HCT116 (cell line): ENCODE results near the gene NKPD1. TPM values are rescaled to one million over a fixed set of nuclear protein-coding genes. Genes with fewer than 3 reads are reported as not detected.

ENCODE experiments used
- ATAC-seq: fragments of 200-7000 bp; cut with Tn5 transposase; 2 replicates; pipeline ENCODE4 v1.9.1; 2020; ENCODE audit warnings: mild to moderate bottlenecking, moderate library complexity
- BruUV-seq: library from RNA; stranded (reverse); fragments of 400-500 nt; replicated peaks from 2 replicates; lab custom pipeline; 2021; lab: Mats Ljungman, UMichigan
- CTCF ChIA-PET: fragments of 300-600 bp; sonication (Branson Sonifier 250); formaldehyde crosslinking; loops from one replicate; lab custom pipeline; 2021; ENCODE audit warnings: antibody characterized with exemption; lab: Charles Lee
- POLR2A ChIA-PET: fragments of 300-600, 350-600 bp; sonication (Branson Sonifier 250); formaldehyde crosslinking; loops from one replicate; lab custom pipeline; 2021; ENCODE audit warnings: antibody characterized with exemption; lab: Charles Lee
- RAD21 ChIA-PET, 2 experiments: fragments of 300-600 bp; sonication (Branson Sonifier 250); formaldehyde crosslinking; loops; one replicate each; lab custom pipeline; 2023; ENCODE audit warnings: low total read pairs in 2 of 2; ENCODE audit not compliant: uncharacterized antibody in 2 of 2, unreplicated experiment in 2 of 2, low non-redundant PET in 1 of 2; lab: Charles Lee
- DNase-seq: peaks from one replicate; pipeline ENCODE4 v3.0.0-alpha.2; 2010; ENCODE audit warnings: low read depth, low spot score
- H2AFZ ChIP-seq: fragments of 200-600 bp; shearing (Covaris generic), sonication (generic); 2 replicates; pipeline ENCODE4 v1.6.1; 2017; ENCODE audit warnings: low read depth, mixed run types, mixed read lengths, antibody characterized with exemption, low read length; ENCODE audit not compliant: poor library complexity, severe bottlenecking
- H3K27ac ChIP-seq: 2 replicates; pipeline ENCODE4 v1.5.1; 2012; ENCODE audit warnings: low read depth, low read length
- H3K27me3 ChIP-seq: fragments of 200-600 bp; sonication (generic); 2 replicates; pipeline ENCODE4 v1.6.1; 2016; ENCODE audit warnings: mixed run types, low read length, mixed read lengths; ENCODE audit not compliant: insufficient read depth
- H3K36me3 ChIP-seq, 2 experiments: fragments of 200-500 bp in 1 of 2; fragments of 200-600 bp in 1 of 2; sonication (Bioruptor generic) in 1 of 2; sonication (generic) in 1 of 2; 2 replicates each; pipeline versions ENCODE4 v1.5.1 to v1.6.1; 2014 to 2016; ENCODE audit warnings: low read length in 2 of 2, inconsistent platforms in 1 of 2, mixed read lengths in 1 of 2, mixed run types in 1 of 2; ENCODE audit not compliant: insufficient read depth in 2 of 2, control insufficient read depth in 1 of 2
- H3K4me1 ChIP-seq, 2 experiments: fragments of 200-600 bp in 1 of 2; sonication (generic) in 1 of 2; 2 replicates each; pipeline versions ENCODE4 v1.5.1 to v1.6.1; 2012 to 2017; ENCODE audit warnings: low read length in 2 of 2, inconsistent platforms in 1 of 2, mild to moderate bottlenecking in 1 of 2, mixed read lengths in 1 of 2, mixed run types in 1 of 2, moderate library complexity in 1 of 2; ENCODE audit not compliant: insufficient read depth in 2 of 2, control insufficient read depth in 1 of 2
- H3K4me2 ChIP-seq: fragments of 200-600 bp; sonication (generic); 2 replicates; pipeline ENCODE4 v1.6.1; 2017; ENCODE audit warnings: mixed run types, low read length, mixed read lengths
- H3K4me3 ChIP-seq, 2 experiments: fragments of 200-600 bp in 1 of 2; sonication (generic) in 1 of 2; replicated peaks in 1 of 2; 2 replicates each; pipeline ENCODE4 v1.5.1; 2011 to 2016; ENCODE audit warnings: low read length in 2 of 2, control low read depth in 1 of 2, low read depth in 1 of 2, mild to moderate bottlenecking in 1 of 2, mixed read lengths in 1 of 2, mixed run types in 1 of 2
- H3K79me2 ChIP-seq: fragments of 200-600 bp; sonication (generic); 2 replicates; pipeline ENCODE4 v1.6.1; 2017; ENCODE audit warnings: mild to moderate bottlenecking, mixed run types, low read length, moderate library complexity, mixed read lengths; ENCODE audit not compliant: insufficient read depth
- H3K9ac ChIP-seq: fragments of 200-600 bp; sonication (generic); 2 replicates; pipeline ENCODE4 v1.6.1; 2016; ENCODE audit warnings: low read length, mixed read lengths
- H3K9me2 ChIP-seq: fragments of 200-600 bp; sonication (generic), shearing (Covaris generic); 2 replicates; pipeline ENCODE4 v1.6.1; 2017; ENCODE audit warnings: mixed run types, mild to moderate bottlenecking, moderate library complexity; ENCODE audit not compliant: insufficient read depth
- H3K9me3 ChIP-seq, 2 experiments: fragments of 200-500 bp in 1 of 2; fragments of 200-600 bp in 1 of 2; sonication (Bioruptor generic) in 1 of 2; sonication (generic) in 1 of 2; 2 replicates each; pipeline ENCODE4 v1.6.1; 2014 to 2017; ENCODE audit warnings: low read length in 2 of 2, mixed read lengths in 2 of 2, inconsistent platforms in 1 of 2, low read depth in 1 of 2, mild to moderate bottlenecking in 1 of 2, mixed run types in 1 of 2, moderate library complexity in 1 of 2; ENCODE audit not compliant: control insufficient read depth in 1 of 2, insufficient read depth in 1 of 2
- H4K20me1 ChIP-seq: fragments of 200-600 bp; sonication (generic), shearing (Covaris generic); 2 replicates; pipeline ENCODE4 v1.6.1; 2017; ENCODE audit warnings: mixed run types, mild to moderate bottlenecking, moderate library complexity; ENCODE audit not compliant: insufficient read depth
- CBX3 ChIP-seq: IDR thresholded peaks from 2 replicates; pipeline ENCODE4 v1.6.1; 2012; ENCODE audit warnings: low read depth
- CEBPB ChIP-seq: IDR thresholded peaks from 2 replicates; pipeline ENCODE4 v1.6.1; 2012; ENCODE audit warnings: low read depth
- CTCF ChIP-seq, 3 experiments: fragments of 200-600 bp in 1 of 3; sonication (generic) in 1 of 3; IDR thresholded peaks in 2 of 3; conservative IDR thresholded peaks in 1 of 3; 2 replicates each; pipeline ENCODE4 v1.5.1; 2012 to 2017; ENCODE audit warnings: low read depth in 2 of 3, low read length in 2 of 3, antibody characterized with exemption in 1 of 3, borderline replicate concordance in 1 of 3, control low read depth in 1 of 3, mild to moderate bottlenecking in 1 of 3, mixed read lengths in 1 of 3, mixed run types in 1 of 3, moderate library complexity in 1 of 3; ENCODE audit not compliant: insufficient read depth in 1 of 3
- EGR1 ChIP-seq: IDR thresholded peaks from 2 replicates; pipeline ENCODE4 v1.6.1; 2012; ENCODE audit warnings: low read depth
- ELF1 ChIP-seq: IDR thresholded peaks from 2 replicates; pipeline ENCODE4 v1.6.1; 2012; ENCODE audit warnings: low read depth, borderline replicate concordance
- EZH2 ChIP-seq: fragments of 200-600 bp; sonication (generic); IDR thresholded peaks from 2 replicates; pipeline ENCODE4 v1.6.1; 2017; ENCODE audit warnings: antibody characterized with exemption, mixed run types
- EZH2phosphoT487 ChIP-seq: fragments of 200-600 bp; IDR thresholded peaks from 2 replicates; pipeline ENCODE4 v1.6.1; 2018; ENCODE audit warnings: antibody characterized with exemption, borderline replicate concordance
- FOSL1 ChIP-seq: IDR thresholded peaks from 2 replicates; pipeline ENCODE4 v1.6.1; 2012; ENCODE audit warnings: low read depth
- POLR2A ChIP-seq: IDR thresholded peaks from 2 replicates; pipeline ENCODE4 v1.7.0; 2011; ENCODE audit warnings: borderline replicate concordance; ENCODE audit not compliant: insufficient read depth, insufficient read length; ENCODE audit errors: extremely low read depth
- POLR2AphosphoS5 ChIP-seq: IDR thresholded peaks from 2 replicates; pipeline ENCODE4 v1.6.1; 2011; ENCODE audit warnings: mild to moderate bottlenecking, low read depth, low read length, moderate library complexity
- RAD21 ChIP-seq: IDR thresholded peaks from 2 replicates; pipeline ENCODE4 v1.6.1; 2012; ENCODE audit warnings: low read depth, mild to moderate bottlenecking
- SIN3A ChIP-seq: IDR thresholded peaks from 2 replicates; pipeline ENCODE4 v1.6.1; 2012; ENCODE audit warnings: low read depth
- SP1 ChIP-seq: IDR thresholded peaks from 2 replicates; pipeline ENCODE4 v1.6.1; 2012; ENCODE audit warnings: low read depth
- SRF ChIP-seq: IDR thresholded peaks from 2 replicates; pipeline ENCODE4 v1.6.1; 2012; ENCODE audit warnings: low read depth
- TCF7L2 ChIP-seq: IDR thresholded peaks from 2 replicates; pipeline ENCODE4 v1.7.0; 2011; ENCODE audit warnings: borderline replicate concordance, inconsistent platforms; ENCODE audit not compliant: insufficient read depth, insufficient read length; ENCODE audit errors: extremely low read depth
- YY1 ChIP-seq: IDR thresholded peaks from 2 replicates; pipeline ENCODE4 v1.6.1; 2011; ENCODE audit warnings: low read length, low read depth, moderate library complexity, mild to moderate bottlenecking; ENCODE audit not compliant: insufficient replicate concordance; ENCODE audit errors: extremely low read depth
- ZBTB33 ChIP-seq: IDR thresholded peaks from 2 replicates; pipeline ENCODE4 v1.6.1; 2011; ENCODE audit warnings: mild to moderate bottlenecking, low read length, moderate library complexity; ENCODE audit not compliant: insufficient replicate concordance; ENCODE audit errors: extremely low read depth
- ZFX ChIP-seq: fragments of 450-650 bp; IDR thresholded peaks from 2 replicates; pipeline ENCODE4 v1.6.1; 2017
- ZNF274 ChIP-seq: fragments of 200-500 bp; sonication (Bioruptor generic); IDR thresholded peaks from 2 replicates; pipeline ENCODE4 v1.6.1; 2014; ENCODE audit warnings: mild to moderate bottlenecking, low read depth, low read length, inconsistent platforms
- intact Hi-C: fragments of 100-400 bp; cut with micrococcal nuclease; formaldehyde crosslinking; loops from 2 replicates; pipeline ENCODE4 v1.10.0; 2022
- total RNA-seq: library from RNA; stranded (reverse); gene quantifications from one replicate; pipeline ENCODE4 v1.2.1, GENCODE V29; 2021; ENCODE audit not compliant: unreplicated experiment
- TF ChIP-seq, protein P1 (sequence below): IDR thresholded peaks from 2 replicates; pipeline ENCODE4 v1.6.1; 2012

NKPD1 gene
- total RNA-seq, 1 experiment from 2014 or later: 0.64 TPM

DNA sequence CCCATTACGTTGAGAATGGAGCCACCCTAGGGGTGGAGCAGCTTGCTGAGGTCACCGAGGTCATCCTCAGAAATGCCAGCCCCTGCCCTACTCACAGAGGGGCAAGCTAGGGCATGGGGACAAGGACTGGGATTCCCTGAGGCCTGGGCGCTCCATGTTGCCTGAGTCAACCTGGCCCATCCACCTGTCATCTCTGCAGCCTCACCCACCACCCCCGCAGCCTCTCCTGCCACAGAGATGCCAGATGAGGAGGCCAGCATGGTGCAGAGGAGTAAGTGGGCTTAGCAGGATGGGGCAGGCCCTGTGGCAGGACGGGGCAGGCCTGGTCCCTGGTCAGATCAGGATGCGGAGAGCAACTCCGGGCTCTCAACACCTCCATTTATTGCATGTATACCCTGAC is 9.5 kb downstream of the NKPD1 start:
- Histone ChIP-seq H3K9me2 (no peaks in the 10 kb centered on the region), H3K9me3 (no peaks in the 10 kb centered on the region), H3K4me3 (no peak overlapping the region), H3K4me1 (peaks cover 32 to 55% of the 10 kb centered on the region in 2 experiments), H3K4me2 (peak overlapping the region; percentile 40), H3K79me2 (no peaks in the 10 kb centered on the region), H3K9ac (no peak overlapping the region), H2AFZ (no peak overlapping the region), H3K27me3 (no peaks in the 10 kb centered on the region), H3K36me3 (no peaks in the 10 kb centered on the region), H4K20me1 (no peaks in the 10 kb centered on the region), H3K27ac (no peak overlapping the region; the same call in 1 of the 2 replicates)
- POLR2A ChIA-PET: no interaction called here
- DNase-seq: no peak
- no TSS peak for BruUV-seq
- RAD21 ChIA-PET: no interaction called here
- no peak for ATAC-seq
- intact Hi-C loops: no loop called here
- CTCF ChIA-PET: no interaction called here
- TF ChIP-seq SRF: no peak
- no peak for TF ChIP-seq SIN3A
- no peak for TF ChIP-seq CEBPB
- no peak for TF ChIP-seq TCF7L2
- TF ChIP-seq POLR2AphosphoS5: no peak
- TF ChIP-seq SP1: no peak
- TF ChIP-seq ELF1: no peak
- no peak for TF ChIP-seq ZNF274
- no peak for TF ChIP-seq POLR2A
- no peak for TF ChIP-seq FOSL1
- TF ChIP-seq, protein P1, sequence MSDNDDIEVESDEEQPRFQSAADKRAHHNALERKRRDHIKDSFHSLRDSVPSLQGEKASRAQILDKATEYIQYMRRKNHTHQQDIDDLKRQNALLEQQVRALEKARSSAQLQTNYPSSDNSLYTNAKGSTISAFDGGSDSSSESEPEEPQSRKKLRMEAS: no peak
- TF ChIP-seq ZBTB33: no peak
- TF ChIP-seq CBX3: no peak
- TF ChIP-seq EGR1: no peak
- TF ChIP-seq CTCF (IDR thresholded peaks at IDR 0.05 in 2 of 3, conservative IDR thresholded peaks at IDR 0.05 in 1 of 3; ENCODE audit: borderline replicate concordance in 1 of 3, insufficient read depth in 1 of 3, low read depth in 2 of 3, low read length in 2 of 3): no peak
- TF ChIP-seq EZH2: no peak
- TF ChIP-seq EZH2phosphoT487: no peak
- TF ChIP-seq ZFX: no peak
- TF ChIP-seq RAD21: no peak
- no peak for TF ChIP-seq YY1
